Astrocyte (in vitro differentiated cells and primary cell): ENCODE data around the gene TMEM94.

ENCODE experiments used
- CTCF ChIP-seq: IDR thresholded peaks from 2 replicates; pipeline ENCODE4 v1.5.1; 2011; ENCODE audit warnings: low read depth, mild to moderate bottlenecking, inconsistent platforms, low read length, moderate library complexity; ENCODE audit not compliant: insufficient read depth
- EZH2 ChIP-seq: IDR thresholded peaks from 2 replicates; pipeline ENCODE4 v1.6.1; 2012; ENCODE audit warnings: mild to moderate bottlenecking, low read length, inconsistent platforms; ENCODE audit not compliant: insufficient read depth

- TF ChIP-seq EZH2, result no peak
- TF ChIP-seq CTCF, result no peak
Measured at GRCh38 chr17:75439287-75439686, 17.1 kb upstream of the TMEM94 start.
